Activated CD4-positive, CD25-positive, alpha-beta regulatory T cell treated with anti-CD3 and anti-CD28 coated beads, Interleukin-2, amount 50 U/mL, for 72 hours (primary cell): ENCODE data around the gene CST4.
"Not testable (repeated sequence)": the region's sequence is repeated elsewhere in the genome, so short reads cannot be mapped to it uniquely, and the experiment has no call there.

ENCODE experiments used
- DNase-seq: peaks from one replicate; pipeline ENCODE4 v3.0.0; 2021

The CST4 gene

DNA sequence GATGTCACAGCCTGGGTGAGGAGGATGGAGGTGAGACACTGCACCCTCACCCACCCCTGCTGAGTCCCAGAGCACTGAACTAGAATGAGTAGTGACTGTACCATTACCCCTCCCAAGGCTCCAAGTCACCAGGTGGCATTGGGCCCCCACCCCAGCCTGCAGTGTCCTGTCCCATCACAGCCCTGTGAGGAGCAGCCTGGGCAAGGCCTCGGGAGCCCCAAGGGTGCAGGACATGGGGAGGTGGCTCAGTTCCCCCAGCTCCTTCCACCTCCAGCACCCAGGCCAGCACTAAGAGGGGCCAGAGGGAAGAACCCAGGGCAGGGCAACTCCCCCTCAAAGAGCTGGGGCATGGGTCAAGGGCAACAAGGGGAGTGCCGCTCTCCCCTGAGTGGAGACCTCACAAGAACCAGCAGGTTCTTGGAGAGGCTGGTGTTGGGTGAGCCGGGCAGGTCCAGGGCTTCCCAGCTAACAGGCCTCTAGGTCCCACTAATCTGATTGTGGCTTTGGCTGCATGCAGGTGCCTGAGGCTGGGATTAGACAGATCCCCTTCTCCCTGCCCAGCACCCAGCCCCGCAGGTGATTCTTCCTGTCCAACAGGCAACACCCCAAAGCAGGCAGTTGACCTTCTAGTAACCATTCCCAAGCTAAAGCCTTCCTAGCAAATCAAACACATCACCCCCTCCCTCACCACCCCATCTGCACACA is 2.6 kb downstream of the CST4 start:
- DNase-seq = no peak

DNA sequence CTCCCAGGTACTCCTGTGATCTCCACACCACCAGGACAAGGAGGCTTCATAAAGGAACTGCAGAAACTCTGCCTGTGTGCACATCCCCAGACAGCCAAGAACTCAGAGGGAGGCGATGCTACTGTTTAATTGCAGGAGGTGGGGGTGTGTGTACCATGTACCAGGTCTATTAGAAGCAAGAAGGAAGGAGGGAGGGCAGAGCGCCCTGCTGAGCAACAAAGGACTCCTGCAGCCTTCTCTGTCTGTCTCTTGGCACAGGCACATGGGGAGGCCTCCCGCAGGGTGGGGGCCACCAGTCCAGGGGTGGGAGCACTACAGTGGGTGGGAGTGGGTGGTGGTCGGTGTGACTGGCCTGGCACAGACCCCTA is 3.3 kb downstream of the CST4 start:
- DNase-seq = not testable (repeated sequence)

DNA sequence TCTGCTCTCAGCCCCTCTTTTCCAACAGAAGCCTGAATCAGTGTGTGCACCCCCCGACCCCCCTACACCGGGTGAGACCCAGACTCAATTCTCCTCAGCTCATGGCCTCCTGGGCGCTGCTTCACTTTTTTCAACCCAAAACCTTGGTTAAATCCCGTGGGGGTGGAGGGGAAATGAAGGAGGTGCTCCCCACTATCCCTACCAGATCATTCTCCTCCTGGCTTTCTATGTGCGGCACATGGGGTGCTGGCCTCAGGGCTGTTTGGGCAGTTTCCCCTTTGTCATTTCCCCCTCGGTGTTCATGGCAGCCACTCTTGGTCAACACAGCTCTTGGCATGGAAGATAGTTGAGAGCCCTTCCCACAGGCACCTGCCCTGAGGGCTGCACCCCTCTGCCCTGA is 4.6 kb downstream of the CST4 start:
- no peak for DNase-seq

DNA sequence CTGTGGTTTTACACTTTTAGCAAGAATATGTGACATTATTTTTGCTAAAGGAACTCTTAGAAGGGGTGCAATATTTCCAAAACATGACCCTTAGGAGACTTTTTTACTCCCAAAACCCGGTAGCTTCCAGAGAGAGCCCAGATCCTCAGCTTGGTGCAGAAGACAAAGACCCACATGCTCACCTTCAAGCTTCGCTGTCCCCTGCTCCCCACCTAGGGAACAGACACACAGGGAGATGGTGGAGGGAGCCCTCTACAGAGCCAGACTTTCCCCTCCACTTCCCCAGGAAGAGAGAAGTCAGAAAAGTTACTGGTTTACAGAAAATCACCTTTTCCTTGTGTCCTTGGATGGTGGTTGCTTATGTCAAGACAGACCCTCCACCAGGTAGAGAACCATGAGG is 5.0 kb downstream of the CST4 start:
- DNase-seq = no peak

DNA sequence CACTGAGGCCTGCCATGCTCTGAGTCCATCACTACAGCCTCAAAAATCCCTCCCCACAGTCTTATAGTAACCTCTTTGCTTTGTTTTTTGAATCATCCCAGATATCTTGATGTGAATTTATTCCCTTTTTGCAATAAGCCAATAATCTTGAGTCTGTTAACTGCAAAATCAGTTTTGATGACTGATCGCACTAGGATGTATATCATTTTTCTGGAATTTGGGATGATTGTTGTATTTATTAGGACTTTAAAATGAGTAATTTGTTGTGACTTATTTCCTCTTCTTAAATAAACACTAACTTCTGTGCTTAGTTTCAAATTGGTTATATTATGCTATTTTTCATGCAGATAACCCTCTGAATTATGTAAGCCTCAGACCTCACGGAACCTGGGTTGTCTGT is 5.6 kb downstream of the CST4 start:
- no peak for DNase-seq

DNA sequence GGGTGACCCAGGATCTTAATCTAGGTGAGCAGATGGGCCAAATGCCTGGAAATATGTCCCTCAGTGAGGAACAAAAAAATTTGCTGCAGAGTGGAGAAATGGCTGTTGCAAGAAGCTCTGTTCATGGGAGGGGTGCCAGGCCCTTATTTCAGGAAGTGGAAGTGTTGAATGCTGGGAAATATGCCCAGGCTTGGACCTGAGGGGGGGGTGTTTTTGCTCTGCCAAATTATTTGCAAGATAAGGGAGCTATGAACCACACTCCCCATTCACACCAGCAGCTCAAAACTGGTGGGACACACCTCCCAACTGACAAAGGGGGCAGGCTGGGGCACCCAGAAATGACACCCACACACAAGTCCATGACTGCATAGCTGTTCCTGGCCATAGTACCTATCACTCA is 8.7 kb downstream of the CST4 start:
- no peak for DNase-seq

DNA sequence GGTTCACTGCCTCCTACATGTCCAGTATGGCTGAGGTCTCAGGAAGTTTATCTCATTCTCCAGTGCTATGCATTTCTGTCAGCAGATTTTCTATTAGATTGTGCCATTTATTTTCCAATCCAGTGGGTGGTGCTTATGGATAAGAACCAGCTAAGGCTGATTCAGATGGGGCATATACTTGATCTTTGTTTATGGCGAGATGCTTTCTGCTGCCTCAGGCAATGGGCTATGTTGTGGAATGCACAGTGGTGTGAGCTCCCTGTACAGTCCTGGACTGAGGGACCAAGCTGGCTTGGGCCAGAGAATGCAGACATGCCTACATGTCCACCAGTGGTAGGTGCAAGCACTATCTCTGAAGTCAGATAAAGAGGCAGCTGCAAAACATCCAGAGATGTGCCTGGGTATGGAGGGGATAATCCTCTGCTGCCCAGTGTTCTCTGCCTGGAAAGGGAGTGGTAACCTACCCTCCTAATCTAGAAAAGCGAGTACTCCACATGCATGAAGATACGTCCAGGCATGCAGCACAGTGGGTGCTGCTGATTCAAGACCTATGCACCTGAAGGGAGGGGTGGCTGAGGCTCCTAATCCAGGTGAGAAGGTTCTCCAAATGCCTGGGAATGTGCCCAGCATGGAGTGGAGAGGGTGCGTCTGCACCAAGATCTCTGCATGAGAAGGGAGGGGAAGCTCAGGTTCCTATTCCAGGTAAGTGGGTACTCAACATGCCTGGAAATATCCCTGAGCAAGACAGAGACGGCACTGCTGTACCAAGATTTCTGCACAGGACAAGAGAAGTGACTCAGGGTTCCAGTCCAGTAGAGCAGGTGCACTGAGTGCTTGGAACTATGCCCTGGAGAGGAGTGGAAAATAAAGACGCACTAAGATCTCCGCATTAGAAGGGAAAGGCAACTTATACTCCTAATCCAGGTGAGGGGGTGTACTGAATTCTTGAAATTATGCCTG is 9.4 kb downstream of the CST4 start:
- no peak for DNase-seq

DNA sequence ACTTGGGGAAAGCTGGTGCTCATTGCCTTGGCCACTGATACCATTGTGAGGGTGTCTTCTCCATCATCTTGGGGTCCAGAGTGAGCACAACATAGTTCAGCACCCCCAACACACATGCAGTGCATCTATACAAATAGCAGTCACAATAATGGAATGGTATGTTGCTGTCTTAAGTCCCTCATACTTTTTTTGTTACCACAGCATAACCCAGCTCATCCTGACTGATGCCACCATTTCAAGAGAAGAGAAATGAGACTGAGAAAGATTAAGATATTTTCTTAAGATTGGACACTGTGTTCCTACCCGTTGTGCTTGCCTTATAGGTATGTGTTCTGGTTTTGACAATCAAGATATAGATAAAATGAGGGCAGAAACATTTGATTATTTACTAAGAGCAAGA is 15.6 kb downstream of the CST4 start:
- DNase-seq = no peak

DNA sequence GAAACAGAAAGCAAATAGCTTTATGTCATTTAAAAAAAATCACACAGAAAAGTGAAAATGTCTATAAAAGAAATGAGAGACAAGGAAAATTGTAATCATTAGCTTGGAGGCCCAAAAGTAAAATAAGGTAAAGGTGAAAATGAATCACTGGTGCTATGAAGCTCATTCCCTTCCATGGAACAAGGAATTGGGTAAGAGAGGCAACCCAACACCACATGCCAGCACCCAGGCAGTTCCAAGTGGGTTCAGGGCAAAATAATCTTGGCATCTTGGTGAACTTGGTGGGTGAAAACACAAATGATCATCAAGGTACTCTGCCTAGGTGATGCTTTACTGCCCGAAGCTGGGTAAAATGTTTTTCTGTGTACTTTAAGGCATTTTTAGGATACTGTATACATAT is 16.7 kb downstream of the CST4 start:
- DNase-seq = no peak

DNA sequence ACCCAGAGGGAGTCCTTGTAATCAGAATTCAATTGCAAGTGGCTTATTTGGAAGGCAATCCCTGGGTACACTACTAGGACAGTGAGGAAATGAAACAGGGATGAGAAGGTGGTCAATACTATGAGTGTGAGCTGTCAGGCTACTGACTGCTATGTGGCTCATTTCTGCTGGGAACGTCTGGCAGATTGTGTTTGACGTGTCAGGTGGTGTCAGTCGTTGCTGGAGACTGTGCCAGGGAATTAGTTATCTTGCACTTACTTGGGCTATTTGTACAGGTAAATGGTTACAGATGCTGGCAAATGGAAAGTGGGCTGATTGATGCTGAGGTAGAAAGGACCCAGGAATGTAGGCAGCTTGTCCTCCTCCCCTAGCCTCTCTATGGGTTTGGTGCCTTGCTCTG is 17.4 kb downstream of the CST4 start:
- no peak for DNase-seq

DNA sequence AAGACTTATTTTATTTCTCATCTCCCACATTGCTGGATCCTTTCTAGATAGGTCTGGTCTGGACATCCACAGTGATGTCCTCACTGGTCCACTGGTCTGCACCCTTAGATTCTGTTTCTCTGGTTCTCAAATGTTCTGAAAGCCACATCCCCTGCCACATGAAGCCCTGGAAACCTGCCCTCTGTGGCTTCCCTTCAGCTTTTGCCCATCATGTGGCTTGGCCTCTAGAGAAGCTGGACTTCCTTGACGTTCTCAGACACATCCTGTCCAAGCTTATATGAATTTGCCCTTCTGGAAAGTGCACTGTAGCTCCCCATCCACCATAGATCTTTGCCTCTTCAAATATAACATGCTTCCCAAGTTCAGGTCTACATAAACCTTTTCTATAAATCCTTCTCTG is 18.5 kb downstream of the CST4 start:
- DNase-seq = no peak

DNA sequence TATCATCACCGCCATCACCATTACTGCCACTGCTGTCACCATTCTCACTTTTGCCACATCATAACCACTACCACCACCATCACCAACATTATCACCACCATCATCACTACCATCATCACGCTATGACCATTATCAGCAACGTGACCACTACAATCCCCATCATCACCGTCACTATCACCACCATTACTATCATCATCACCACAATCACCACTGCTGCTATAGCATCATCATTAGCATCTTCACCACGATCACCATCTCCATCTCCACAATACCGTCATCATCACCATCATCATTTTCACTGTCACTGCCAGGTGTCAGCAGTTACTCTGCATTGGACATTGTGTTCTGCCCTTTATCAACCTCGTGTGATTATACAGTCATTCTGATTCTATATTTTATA is 19.0 kb downstream of the CST4 start:
- DNase-seq = no peak

DNA sequence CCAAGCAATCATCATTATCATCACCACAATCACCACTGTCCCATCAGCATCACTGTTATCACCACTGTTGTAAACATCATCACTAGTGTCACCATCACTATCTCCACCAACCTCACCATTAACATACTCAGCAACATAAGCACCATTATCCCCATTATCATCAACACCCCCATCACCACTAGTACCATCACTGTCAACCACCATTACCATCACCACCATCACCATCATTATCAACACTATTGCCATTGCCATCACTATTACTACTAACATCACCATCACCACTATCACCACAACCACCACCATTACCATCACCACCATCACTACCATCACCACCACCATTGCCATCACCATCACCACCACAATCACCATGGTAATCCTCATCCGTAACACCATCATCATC is 19.5 kb downstream of the CST4 start:
- no peak for DNase-seq

DNA sequence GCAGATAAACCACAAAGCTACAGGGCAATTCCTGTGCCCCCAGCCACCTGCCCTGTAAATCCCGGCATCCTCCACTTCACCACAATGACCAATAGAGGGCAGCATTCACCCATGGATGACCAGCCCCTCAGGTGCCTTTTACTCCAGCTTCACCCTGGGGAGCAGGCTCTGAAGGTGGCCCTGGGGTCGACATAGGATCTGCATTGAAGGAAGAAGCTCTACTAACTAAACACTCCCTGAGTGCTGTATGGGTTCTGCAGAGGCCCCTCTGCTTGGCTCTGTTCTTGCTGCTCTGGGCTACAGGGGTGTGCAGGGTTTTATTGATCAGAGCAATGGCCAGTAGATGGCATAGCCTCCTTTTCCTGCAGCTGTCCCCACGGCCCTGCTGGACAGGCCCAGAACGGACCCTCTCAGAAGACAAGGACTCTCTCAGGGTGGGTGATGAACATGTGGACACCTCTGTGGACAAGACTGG is 20.3 kb downstream of the CST4 start:
- peak; percentile 38 for DNase-seq

DNA sequence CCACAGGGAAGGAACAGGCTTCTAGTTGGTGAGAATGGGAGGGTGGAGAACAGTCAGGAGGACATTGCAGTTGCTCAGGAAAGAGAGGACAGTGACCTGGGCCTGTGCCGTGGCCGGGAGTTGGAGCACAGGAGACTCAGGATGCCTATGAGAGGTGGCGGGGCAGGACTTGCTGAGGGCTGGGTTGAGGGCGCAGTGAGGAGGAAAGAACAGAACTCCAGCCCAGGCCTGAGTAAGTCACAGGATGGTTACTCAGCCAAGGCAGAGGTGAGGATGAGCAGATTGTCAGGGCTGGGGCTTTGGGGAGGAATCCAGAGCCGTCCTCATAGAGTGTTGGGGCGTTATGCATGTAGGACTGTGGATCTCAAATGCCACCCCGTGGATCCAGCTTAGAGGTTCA is 21.2 kb downstream of the CST4 start:
- no peak for DNase-seq

DNA sequence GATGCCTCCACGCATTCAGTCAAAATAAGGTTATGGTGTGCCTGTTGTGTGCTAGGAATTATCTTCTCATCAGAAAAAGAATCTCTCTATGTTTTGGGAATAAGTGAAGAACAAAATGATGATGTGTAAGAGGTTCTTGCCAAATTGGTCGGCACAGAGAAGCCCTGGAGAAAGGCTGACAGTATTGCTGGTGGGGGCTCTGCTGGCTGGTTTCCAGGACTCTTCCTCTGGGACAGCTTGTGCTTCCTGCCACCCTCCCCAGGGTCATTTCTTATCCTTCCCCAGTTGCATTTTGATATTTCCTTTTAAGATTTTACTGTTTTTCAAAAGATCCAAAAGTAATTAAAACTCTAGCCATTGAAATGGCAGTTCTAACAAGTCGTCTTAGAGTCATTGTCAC is 22.1 kb downstream of the CST4 start:
- DNase-seq = no peak

DNA sequence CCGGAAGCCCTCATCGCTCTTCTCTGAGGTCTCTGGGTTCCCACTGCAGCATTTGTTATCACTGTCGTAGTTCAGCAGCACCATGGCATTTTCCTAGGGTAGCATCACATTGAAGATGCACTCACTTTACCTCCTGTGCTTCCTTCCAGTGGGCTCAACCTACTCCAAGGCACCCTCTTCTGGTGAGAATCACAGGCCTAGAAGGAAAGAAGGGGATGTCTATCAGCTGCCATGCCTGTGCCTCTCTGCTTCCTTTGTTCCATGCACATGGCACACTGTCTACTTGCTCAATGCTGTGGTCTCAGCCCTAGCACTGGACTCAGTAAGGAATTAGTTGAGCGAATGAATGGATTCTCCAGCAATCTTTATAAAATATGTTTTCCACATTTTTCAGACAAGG is 22.6 kb downstream of the CST4 start:
- no peak for DNase-seq

DNA sequence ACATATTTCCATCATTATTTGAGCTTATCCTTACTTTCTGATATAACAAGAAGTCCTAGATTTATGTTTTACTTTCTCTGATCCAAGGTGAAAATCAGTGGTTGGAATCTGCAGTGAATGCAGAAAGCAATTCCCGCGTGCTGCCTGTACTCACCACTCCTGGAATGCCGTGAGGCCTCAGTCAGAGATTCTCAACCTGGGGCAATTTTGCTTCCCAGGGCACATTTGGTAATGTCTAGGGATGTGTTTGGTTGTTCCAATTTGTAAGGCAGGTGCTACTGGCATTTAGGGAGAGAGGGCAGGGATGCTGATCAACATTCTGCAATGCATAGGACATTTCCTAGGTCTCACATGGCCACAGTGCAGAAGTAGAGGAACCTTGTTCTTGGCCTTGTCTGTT is 23.9 kb downstream of the CST4 start:
- DNase-seq = no peak

DNA sequence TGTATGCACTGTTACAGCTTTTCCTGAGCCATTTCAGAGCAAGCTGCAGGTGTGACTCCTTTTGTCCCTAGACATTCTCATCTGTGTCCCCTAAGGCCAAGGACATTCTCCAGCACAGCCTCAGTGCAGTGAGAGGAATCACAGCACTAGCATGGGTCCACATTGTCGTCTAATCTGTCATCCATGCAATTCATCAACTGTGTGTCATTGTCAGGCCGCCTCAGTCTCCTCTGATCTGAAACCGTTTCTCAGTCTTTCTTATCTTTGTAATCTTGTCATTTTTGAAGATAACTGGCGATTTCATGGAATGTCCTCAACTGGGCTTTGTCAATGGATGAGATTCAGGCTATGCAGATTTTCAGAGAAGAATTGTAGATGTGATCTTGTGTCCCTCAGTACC is 24.8 kb downstream of the CST4 start:
- not testable (repeated sequence) for DNase-seq

DNA sequence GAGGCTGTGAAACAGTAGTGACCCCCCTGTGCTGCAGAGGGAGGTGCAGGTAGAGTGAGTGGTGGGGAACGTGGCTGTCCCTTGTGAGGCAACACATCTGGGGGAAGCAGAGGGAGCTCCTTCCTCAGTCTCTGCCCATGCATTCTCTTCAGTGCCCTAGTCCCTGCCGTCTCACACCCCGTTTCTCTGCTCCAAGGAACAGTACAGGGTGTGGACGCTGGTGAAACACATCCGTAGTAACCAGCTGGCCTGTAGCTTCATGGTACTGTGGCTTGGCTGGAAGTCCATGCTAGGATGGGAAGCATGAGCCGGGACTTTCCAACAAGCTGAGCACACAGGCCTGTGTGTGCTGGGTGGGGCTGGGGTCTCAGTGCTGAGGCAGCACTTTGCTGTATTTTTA is 25.7 kb downstream of the CST4 start:
- DNase-seq = no peak

DNA sequence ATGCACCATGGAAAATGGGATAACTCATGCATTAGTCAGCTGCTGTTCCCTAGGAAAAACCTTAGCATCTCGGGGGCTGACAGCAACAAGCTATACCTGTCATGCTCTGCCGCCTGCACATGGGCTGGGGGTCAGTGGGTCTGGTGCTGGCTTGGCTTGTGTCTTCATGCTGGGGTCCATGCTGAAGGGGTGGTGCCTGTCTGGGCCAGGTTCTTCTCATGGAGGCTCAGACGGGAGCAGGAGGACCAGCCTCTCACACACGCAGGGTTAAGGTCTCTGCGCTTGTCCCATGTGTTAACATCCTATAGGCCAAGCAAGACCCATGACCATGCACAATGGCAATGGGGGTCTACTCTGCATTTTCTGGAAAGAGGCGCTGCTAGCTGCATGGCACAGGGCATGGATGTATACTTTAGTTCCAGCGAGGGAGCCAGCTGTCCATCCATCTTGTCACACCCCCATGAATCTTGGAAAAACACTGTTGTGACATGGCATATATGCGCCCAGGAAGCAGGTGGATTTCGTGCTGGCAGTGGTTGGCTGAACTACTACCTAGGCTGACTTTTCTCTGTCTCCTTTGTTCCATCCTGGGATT is 26.5 kb downstream of the CST4 start:
- DNase-seq = no peak

DNA sequence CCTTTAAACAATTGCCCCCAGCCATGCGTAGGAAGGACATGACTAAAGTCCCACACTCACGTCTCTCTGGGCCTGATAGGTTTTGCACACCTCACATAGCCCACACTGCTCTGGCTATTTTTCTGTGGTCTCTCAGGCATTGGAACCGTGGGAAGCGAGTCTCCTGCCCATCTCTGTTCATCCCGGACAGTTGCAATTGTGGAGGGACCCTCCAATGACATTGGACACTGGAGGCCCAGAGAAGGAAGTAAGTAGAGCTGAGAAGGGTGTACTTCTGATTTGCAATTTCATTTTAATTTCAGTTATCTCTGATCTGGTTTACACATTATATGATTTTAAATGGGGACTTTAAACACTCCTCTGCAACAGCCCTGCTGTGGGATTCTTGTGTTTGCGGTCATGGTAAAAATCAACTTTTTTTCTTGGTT is 27.8 kb downstream of the CST4 start:
- no peak for DNase-seq

DNA sequence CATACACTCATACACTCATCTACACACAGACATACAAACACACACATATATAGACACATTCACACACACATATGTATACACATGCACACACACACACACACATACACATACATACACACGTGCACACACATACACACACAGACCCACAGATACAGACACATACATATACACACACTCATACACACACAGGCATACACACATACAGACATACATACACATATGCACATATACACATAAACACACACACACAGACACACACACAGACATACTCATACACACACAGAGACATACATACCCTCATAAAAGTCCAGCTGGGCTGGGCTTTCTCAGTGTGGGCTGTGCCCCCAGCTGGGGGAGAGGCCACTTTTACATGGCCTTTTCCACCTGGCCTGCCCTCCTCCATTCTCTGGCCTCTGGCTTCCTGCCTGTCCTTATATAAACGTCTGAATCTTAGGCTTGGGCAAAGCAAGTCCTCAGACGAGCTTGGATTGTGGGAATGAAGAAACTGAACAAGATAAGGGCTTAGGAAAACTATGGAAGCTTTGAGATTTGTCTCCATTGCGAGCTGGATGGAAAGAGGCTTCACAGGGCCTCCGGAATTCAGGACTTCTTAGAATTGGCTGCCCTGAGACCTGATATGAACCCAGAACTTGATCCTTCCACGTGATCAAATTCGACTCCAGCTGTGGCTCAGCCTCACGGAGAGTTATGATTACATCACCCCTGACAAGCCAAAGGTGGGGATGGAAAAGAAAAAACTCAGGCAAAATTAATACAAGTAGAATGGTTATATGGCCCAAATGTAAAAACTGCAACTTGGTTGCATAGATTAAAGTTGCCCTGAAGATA is 28.6 kb downstream of the CST4 start:
- no peak for DNase-seq
